ENCODE measurements around the gene ENAH.
"Not testable (repeated sequence)": the region's sequence is repeated elsewhere in the genome, so short reads cannot be mapped to it uniquely, and the experiment has no call there.

ENAH gene

GRCh38 chr1:225493591-225494246 lies 159.2 kb downstream of the ENAH start:
- no peak for DNase-seq (ENCODE audit: low read depth)

GRCh38 chr1:225488676-225489075 lies 164.2 kb downstream of the ENAH start:
- no peak for DNase-seq (ENCODE audit: low read depth)

GRCh38 chr1:225486856-225487255 lies 166.1 kb downstream of the ENAH start:
- DNase-seq (ENCODE audit: low read depth) = no peak

GRCh38 chr1:225485991-225486530 lies 166.9 kb downstream of the ENAH start:
- no peak for DNase-seq (ENCODE audit: low read depth)

GRCh38 chr1:225485226-225485625 lies 167.7 kb downstream of the ENAH start:
- no peak for DNase-seq (ENCODE audit: low read depth)

GRCh38 chr1:225484657-225485214 lies 168.2 kb downstream of the ENAH start:
- DNase-seq (ENCODE audit: low read depth) = no peak

GRCh38 chr1:225483818-225484656 lies 168.9 kb downstream of the ENAH start:
- no peak for DNase-seq (ENCODE audit: low read depth)

- DNase-seq (ENCODE audit: low read depth) = no peak
Measured at GRCh38 chr1:225482421-225482950, 170.4 kb downstream of the ENAH start.

- DNase-seq (ENCODE audit: low read depth) = no peak
Measured at GRCh38 chr1:225481738-225482137, 171.2 kb downstream of the ENAH start.

GRCh38 chr1:225480825-225481434 lies 172.0 kb downstream of the ENAH start:
- DNase-seq (ENCODE audit: low read depth) = no peak

GRCh38 chr1:225479996-225480720 lies 172.8 kb downstream of the ENAH start:
- DNase-seq (ENCODE audit: low read depth) = no peak

- DNase-seq (ENCODE audit: low read depth) = no peak
Measured at GRCh38 chr1:225479341-225479740, 173.6 kb downstream of the ENAH start.

- no peak for DNase-seq (ENCODE audit: low read depth)
Measured at GRCh38 chr1:225477296-225477911, 175.5 kb downstream of the ENAH start.

GRCh38 chr1:225476538-225476988 lies 176.4 kb downstream of the ENAH start:
- DNase-seq (ENCODE audit: low read depth) = no peak

GRCh38 chr1:225476100-225476511 lies 176.8 kb downstream of the ENAH start:
- no peak for DNase-seq (ENCODE audit: low read depth)

GRCh38 chr1:225474986-225475820 lies 177.7 kb downstream of the ENAH start:
- DNase-seq (ENCODE audit: low read depth) = peak; percentile 67

GRCh38 chr1:225474439-225474985 lies 178.4 kb downstream of the ENAH start:
- DNase-seq (ENCODE audit: low read depth) = no peak

- DNase-seq (ENCODE audit: low read depth) = not testable (repeated sequence)
Measured at GRCh38 chr1:225473676-225474438, 179.1 kb downstream of the ENAH start.

- DNase-seq (ENCODE audit: low read depth) = not testable (repeated sequence)
Measured at GRCh38 chr1:225473266-225473665, 179.7 kb downstream of the ENAH start.
